Midbrain (tissue), 1 donor: ENCODE results near the gene COG5.
A peak's percentile ranks its signal among the peaks of the same experiment; 100 is the strongest.

Source experiments
- DNase-seq: peaks from one replicate; lab custom pipeline; 2025; lab: John Stamatoyannopoulos, UW

Gene COG5

DNA sequence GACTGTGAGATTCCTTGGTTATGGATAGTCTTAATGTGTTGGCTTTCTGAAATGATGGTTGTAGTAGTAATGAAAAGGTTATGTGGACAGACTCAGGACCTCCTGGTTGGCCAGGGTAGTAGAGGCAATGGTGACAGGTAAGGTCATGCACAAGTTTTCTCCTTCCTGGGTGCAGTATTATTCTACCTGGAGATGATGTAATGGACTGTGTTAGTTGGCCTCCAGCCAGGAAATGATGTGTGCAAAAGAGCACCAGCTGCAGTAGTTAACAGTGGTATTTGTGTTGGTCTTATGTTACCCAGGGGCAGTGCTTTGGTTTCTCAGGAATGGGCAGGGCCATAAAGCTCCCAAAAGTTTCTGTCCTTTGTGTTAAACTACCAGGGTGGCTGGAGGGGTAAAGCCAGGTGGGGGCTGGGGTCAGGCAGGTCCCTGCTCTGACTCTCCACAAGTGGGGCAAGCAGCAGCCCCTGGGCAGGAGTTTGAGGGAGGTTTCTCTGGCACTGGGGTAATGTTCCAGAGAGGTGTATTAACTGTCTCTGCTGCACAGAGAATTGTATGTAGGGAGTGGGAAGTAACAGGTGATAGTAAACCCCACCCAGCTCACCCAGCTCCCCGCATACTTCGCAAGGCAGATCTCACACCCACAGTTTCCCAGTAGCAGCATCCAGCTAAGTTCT, 57.6 kb downstream of the COG5 start:
- DNase-seq, result no peak

DNA sequence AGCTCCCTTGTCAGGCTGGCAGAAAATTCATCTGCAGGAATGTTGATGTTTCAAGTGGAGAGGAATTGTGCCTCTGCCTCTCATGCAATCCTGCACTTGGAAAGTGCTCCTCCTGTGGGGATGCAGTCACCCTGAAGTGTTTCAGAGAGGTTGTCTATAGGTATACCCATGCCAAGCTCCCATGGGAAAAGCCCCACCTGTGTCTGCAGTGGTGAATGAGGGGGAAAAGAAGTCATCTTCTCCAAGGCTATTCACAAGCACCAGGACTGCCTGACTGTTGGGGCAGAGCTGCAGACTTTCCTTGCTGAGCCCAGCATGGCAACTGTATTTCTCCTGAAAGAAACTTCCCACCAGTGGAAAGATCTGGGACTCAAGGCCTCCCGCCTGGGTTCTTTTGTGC, 58.4 kb downstream of the COG5 start:
- no peak for DNase-seq

DNA sequence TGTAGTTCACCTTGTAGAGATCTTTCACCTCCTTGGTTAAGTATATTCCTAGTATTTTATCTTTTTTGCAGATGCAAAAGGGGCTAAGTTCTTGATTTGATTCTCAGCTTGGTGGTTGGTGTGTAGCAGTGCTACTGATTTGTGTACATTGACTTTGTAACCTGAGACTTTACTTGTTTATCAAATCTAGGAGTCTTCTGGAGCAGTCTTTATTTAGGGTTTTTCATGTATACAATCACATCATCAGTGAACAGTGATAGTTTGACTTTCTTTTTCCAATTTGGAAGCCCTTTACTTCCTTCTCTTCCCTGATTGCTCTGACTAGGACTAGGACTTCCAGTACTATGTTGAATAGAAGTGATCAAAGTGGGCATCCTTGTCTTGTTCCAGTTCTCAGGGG, 60.0 kb downstream of the COG5 start:
- DNase-seq, result no peak

DNA sequence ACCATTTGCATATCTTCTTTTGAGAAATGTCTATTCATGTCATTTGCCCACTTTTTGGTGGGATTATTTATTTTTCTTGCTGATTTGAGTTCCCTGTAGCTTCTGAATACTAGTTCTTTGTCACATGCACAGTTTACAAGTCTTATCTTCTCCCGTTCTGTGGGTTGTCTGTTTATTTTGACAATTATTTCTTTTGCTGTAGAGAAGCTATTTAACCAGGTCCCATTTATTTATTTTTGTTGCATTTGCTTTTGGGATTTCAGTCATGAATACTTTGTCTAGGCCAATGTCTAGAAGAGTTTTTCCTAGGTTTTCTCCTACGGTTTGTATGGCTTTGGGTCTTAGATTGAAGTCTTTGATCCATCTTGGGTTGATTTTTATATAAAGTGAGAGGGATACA, 60.9 kb downstream of the COG5 start:
- DNase-seq, result no peak

DNA sequence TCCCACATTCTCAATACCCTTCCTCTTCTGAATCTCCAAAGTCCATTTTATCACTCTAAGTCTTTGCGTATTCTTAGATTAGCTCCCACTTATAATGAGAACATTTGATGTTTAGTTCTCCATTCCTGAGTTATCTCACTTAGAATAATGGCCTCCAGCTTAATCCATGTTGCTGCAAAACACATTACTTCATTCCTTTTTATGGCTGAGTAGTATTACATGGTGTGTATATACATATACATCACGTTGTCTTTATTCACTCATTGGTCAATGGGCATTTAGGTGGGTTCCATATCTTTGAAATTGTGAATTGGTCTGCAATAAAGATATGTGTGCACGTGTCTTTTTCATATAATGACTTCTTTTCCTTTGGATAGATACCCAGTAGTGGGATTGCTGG, 61.6 kb downstream of the COG5 start:
- DNase-seq, result no peak

DNA sequence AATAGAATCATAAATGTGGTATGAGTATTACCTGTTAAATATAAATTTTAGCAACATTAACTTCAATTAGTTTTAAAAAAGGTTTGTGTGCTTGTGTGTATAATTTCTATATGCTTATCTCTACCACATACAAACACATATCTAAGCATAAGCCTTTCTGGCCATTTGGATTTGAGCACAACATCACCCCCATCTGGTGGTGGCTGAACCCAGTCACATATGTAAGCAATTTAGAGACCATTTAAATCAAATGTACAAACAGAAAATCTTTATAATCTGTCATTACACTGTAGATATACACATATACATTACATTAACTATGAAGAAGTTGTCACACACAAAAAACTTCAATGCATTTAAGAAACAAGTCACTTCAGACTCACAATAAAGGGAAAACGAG, 62.1 kb downstream of the COG5 start:
- DNase-seq, result peak; percentile 4

DNA sequence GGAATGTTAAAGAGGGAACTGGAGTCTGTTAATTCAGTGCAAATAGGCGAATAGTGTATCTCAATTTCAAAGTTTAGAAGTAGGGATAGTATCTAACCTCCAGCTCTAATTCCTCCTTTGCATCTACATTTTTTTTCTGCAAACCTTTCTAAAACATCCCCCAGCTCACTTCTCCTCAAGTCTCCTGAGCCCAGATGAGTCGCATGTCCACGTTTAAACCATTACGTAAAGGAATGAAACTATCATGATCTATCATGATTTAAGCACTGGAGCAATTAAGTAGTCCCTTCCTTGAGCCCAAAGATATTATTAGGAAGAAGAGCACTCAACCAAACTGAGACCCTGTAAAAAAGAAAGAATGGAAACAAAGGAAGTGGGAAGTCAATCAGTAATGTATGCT, 64.0 kb downstream of the COG5 start:
- DNase-seq, result no peak

DNA sequence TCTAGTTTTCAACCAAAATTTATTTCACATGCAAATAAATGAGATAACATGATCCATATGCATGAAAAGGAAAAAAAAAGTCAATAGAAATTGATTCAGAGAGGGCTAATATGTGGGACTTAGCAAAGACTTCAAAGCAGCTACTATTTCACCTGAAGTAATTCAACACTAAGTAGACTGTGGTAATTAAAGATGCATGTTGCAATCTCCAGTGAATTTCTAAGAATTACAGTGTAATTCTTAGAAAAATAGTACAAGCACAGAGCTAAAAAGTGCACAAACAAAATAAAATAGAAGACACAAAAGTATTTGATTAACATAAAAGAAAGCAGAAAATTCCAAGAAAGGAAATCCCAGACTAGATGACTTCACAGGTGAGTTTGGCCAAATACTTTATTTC, 68.2 kb downstream of the COG5 start:
- DNase-seq, result no peak

DNA sequence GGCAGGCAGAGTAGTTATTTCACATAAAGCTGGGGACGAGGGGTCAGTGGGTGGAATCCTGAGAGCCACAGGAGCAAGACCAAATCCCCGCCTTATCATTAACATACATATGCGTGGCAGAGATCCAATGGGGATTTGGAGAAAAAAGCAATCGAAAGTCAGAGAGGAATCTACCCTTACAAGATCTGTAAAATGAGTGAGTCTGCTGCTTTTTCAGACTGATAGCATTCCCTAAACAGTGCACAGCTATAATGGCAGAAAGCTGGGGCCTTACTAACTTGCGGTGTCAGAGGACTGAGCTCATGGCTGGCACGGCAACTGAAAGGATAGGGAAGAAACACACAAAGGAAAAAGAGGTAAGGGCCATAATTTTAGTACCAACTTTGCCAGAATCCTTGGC, 68.8 kb downstream of the COG5 start:
- no peak for DNase-seq

DNA sequence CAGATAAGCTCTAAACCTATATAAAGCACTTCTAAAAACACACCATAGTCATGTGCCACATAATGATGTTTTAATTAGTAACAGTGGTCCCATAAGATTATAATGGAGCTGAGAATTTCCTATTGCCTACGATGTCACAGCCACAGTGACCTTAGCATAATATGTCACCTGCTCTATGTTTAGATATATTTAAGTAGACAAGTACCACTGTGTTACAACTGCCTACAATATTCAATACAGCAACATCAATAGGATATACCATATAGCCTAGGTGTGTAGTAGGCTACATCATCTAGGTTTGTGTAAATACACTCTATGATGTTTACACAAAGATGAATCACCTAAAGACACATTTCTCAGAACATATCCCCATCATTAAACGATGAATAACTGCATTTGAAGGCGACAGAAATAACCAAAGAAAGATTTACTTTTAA, 69.4 kb downstream of the COG5 start:
- no peak for DNase-seq

DNA sequence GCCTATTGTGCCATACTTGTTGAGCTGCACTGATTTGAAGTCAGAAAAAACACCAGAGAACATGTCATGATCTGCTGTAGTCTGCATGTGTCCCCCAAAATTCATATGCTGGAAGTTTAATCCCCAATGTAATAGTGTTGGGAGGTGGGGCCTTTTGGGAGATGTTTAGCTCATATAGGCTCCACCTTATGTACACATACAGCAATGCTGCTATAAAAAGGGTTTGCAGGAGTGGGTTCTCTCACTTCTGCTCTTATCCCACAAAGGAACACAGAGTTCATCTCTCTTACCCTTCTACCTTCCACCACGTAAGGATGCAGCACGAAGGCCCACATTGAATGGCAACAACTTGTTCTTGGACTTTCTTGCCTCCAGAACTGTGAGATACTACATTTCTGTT, 70.8 kb downstream of the COG5 start:
- no peak for DNase-seq

DNA sequence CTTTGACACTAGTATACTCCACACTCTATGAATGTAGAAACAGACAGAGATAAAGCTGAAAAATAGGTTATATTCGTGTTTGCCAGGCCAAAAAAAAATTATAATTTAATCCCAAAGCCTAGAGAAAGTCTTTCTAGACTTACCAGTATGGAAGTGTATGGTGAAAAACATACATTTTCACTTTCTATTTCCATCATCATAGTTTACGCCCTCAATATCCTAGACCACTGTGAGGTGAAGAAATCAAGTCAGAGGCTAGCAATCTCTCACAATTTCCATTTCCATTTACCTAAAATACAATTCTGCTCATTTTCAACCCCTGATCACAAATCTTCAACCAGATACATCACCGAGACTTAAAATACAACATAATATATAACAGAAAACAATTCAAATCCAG, 77.7 kb downstream of the COG5 start:
- no peak for DNase-seq

DNA sequence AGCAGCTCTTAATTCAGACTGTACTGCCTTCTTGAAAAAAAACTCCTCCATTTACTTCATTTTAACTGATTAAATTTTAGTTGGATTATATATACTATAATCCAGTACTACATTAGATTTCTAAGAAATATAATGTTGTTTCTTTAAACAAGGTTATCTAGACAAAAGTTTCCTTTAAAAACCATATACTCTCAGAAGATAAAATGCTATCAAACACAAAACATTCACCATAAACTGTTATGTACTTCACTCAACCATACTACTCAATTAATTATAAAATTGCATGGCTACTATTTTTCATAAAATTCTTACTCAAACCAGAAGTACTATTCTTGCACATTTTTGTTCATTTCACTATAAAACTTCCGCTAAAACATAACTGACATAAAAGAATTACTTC, 81.1 kb downstream of the COG5 start:
- no peak for DNase-seq

DNA sequence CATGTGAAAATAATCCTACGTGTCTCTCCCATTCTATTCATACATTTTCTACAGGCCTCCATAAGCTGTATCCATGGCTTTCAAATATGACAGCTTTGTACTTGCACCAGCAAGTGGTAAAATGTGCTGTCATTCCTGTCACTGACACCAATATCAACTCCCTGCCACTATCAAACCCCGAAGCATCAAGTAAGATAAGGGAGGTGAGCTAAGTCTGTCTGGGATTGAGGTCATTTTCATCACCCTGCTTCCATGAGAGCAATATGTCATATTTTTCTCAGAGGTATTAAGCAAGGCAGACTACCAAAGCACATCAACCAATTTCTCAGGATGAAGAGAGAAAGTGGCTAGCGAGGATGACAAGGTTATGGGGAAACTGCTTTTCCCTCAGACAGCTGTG, 82.8 kb downstream of the COG5 start:
- DNase-seq, result no peak

DNA sequence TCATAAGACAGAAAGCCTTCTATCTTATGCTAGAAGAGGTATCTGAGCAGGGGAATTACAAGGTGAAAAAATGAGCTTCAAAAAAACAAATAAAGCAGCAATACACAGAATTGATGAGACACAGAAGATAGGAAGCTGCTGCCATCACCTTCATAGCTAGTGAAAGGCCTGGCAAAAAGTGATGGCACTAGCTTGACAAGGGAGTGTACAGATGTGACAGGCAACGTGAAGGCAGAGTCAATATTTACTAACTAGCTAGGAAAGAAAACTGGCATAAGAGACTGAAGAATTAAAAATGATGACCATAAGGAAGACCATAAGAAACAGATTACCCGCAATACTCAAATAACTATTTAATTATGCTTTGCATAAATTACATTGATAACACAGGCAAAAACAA, 84.4 kb downstream of the COG5 start:
- no peak for DNase-seq

DNA sequence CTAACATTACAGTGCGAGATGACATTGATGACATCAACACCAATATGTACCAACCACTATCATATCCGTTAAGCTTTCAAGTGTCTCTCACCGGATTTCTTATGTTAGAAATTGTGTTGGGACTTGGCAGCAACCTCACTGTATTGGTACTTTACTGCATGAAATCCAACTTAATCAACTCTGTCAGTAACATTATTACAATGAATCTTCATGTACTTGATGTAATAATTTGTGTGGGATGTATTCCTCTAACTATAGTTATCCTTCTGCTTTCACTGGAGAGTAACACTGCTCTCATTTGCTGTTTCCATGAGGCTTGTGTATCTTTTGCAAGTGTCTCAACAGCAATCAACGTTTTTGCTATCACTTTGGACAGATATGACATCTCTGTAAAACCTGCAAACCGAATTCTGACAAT, 89.6 kb downstream of the COG5 start:
- DNase-seq, result no peak

DNA sequence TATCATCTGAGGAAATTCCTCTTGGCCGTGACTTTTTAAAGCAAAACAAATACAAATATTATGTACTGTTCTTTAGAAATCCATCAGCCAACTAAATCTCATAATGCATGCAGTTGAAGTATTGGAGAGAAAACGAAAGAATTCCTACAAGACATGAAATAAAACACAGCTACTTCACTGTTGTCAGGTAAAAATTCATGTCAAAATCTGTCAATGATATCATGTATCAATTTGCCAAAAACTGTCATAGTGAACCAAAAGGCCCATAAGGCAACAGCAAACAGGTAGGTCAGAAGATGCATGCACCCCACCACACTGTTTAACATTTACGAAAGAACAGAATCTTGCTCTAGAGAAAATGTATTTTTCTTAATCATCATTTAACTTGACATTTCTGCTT, 91.6 kb downstream of the COG5 start:
- no peak for DNase-seq

DNA sequence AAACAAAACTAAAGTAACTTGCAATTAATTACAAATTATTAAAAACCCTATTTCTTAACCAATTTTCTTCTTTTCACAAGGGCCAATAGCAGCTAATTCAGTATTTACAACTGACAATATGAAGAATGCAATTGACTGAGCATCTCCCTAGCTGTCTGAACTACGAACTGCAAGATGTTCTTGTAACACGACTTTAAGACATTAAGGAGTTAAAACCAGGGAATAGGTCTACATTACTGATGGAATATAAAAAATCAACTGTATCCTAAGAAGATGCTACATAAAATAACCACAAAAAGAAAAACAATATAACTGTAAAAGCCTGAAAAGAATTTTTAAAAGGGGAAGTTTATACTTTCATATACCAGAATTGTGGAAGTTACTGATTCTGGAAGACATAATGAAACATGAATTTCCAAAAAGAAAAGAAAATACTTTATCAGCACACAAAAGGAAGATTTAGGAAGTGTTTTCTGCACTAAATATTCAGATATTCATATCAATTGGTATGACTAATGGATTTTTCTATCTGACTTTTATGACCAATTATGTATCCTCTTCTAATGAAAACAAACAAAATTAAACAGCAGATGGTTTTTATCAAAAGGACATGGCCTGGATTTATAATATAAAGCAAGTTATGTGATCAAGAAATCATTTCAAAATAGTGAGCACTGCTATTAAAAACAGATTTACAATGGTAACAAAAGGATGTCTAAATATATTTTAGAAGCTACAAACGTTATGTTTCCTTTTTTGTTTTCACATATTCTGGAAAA, 92.2 kb downstream of the COG5 start:
- peak; percentile 22 for DNase-seq

DNA sequence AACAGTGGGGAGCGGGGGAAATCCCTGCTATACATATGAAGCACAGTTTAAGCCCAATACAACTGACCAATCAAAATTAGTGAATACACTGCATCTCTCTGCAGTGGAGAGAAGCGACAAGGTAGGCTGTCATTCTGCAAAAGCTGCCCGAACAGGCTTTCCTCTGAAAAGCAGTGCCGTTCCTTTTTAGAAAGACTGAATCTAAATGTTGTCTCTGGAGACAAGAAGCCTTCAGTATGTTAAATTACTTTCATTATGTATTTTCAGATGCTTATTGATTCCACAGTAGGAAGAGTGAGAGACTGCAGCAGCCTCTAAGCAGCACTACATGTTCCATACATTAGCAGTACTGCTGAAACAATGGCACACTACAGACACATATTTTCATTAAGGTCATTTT, 93.8 kb downstream of the COG5 start, which contains the start of gene GPR22:
GPR22 (plus strand) TSS at position 129 of the 400 bp plus-strand sequence. CDS start 4,004 bp downstream, outside the sequence.
- peak; percentile 52 for DNase-seq

DNA sequence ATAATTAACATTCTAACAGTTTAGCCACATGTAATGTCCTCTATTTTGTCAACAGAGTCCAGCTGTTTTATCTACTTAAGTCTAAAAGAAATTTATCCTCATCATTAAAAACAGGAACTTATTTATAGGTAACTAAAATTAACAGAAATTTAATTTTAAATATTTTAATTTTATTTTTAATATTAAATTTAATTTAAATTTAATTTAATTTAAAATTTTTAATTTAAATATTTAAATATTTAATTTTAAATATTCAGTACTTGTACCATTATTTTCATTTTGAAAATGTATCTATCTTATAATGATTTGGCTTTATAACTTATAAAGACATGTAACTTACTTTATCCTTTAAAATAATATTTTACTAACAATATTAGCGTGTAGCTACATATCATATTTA, 94.9 kb downstream of the COG5 start:
- no peak for DNase-seq

DNA sequence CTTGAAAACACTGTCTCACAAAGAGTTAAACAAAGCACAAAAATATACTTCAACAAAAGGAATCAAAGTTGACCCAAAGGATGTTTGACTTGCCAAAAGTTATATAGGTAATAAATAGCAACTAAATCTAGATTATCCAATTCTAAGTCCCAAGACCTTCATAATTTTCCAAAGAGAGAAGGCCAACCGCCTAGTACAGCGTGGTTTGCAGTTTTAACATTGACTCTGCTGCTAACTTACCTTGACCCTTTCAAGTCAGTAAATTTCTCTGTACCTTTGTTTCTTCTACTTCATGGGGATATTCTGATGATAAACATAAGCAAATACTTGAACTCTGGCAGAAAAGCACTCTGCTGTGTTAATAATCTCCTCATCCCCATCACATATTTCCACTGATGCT, 95.7 kb downstream of the COG5 start:
- DNase-seq, result no peak

DNA sequence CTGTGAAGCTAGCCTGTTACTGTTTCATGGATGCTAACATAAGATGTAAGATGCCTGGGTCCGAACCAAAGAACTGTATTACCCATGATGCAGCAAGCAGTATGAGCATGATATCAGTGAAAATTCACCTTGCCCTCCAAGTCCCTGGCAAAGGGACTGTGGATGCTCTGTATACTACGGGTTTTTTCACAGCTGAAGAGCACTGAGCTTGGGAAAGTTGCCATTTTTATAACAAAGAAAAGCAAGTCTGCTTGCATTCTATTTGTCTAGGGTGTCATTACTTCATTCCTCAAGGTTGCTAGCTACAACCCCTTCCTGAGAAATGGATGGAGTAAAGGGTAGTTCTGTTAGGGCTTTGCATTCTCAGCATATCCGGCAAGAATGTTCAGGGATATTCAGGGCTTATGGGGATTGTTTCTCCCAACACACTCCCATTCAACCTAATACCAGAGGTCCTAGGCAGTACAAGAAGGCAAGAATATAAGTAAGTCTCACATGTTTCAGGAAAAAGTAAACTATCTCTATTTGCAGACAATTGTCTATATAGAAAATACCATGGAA, 99.0 kb downstream of the COG5 start:
- no peak for DNase-seq
